Immature natural killer cell (primary cell): ENCODE data around the gene UPK3BL2. TPM values are rescaled to one million over a fixed set of nuclear protein-coding genes. Genes with fewer than 3 reads are reported as not detected.
"Not testable (repeated sequence)": the region's sequence is repeated elsewhere in the genome, so short reads cannot be mapped to it uniquely, and the experiment has no call there.

Source experiments
- DNase-seq, 3 donors: peaks; one replicate each; pipeline ENCODE4 v3.0.0; 2022; ENCODE audit warnings: mixed read lengths in 1 of 3
- H3K27ac Mint-ChIP-seq, 6 donors: one replicate each; pipeline ENCODE4 v1.8.0; 2020; ENCODE audit warnings: mixed read lengths in 6 of 6, mild to moderate bottlenecking in 5 of 6, inconsistent platforms in 4 of 6, moderate library complexity in 3 of 6
- H3K27me3 Mint-ChIP-seq, 3 donors: one replicate each; pipeline ENCODE4 v1.8.0; 2020 to 2021; ENCODE audit warnings: low read depth in 3 of 3, mild to moderate bottlenecking in 3 of 3, mixed read lengths in 3 of 3, moderate library complexity in 3 of 3, inconsistent platforms in 1 of 3
- H3K36me3 Mint-ChIP-seq, 3 donors: one replicate each; pipeline ENCODE4 v1.8.0; 2020; ENCODE audit warnings: mixed read lengths in 3 of 3, inconsistent platforms in 2 of 3, mild to moderate bottlenecking in 2 of 3
- H3K4me1 Mint-ChIP-seq, 2 donors: one replicate each; pipeline ENCODE4 v1.8.0; 2020; ENCODE audit warnings: inconsistent platforms in 2 of 2, mild to moderate bottlenecking in 2 of 2, mixed read lengths in 2 of 2, moderate library complexity in 1 of 2
- H3K4me3 Mint-ChIP-seq, 5 donors: one replicate each; pipeline ENCODE4 v1.8.0; 2020; ENCODE audit warnings: mild to moderate bottlenecking in 5 of 5, mixed read lengths in 5 of 5, inconsistent platforms in 3 of 5, moderate library complexity in 3 of 5
- H3K9me3 Mint-ChIP-seq, 6 donors: one replicate each; pipeline ENCODE4 v1.8.0; 2020; ENCODE audit warnings: mild to moderate bottlenecking in 6 of 6, mixed read lengths in 6 of 6, inconsistent platforms in 4 of 6, moderate library complexity in 3 of 6
- polyA plus RNA-seq, 3 donors: library from polyadenylated mRNA; unstranded; fragments of 300-500 nt; fragmentation: Illumina TruSeq; gene quantifications; one replicate each; pipeline ENCODE4 v1.2.3, GENCODE V29; 2021

The UPK3BL2 gene
- polyA plus RNA-seq, 3 donors from 2014 or later: 0.81 to 5.2 (median 2.5) TPM

GRCh38 chr7:102545288-102545687 is 1.8 kb upstream of the UPK3BL2 start:
- H3K4me1 Mint-ChIP-seq, H3K27me3 Mint-ChIP-seq, H3K27ac Mint-ChIP-seq, DNase-seq, H3K4me3 Mint-ChIP-seq, H3K36me3 Mint-ChIP-seq, H3K9me3 Mint-ChIP-seq: not testable (repeated sequence)

GRCh38 chr7:102544372-102544771 is 876 bp upstream of the UPK3BL2 start:
- not testable (repeated sequence) for H3K4me1 Mint-ChIP-seq, H3K27ac Mint-ChIP-seq, H3K9me3 Mint-ChIP-seq, H3K4me3 Mint-ChIP-seq, DNase-seq, H3K27me3 Mint-ChIP-seq, H3K36me3 Mint-ChIP-seq

- H3K4me1 Mint-ChIP-seq, H3K9me3 Mint-ChIP-seq, H3K27me3 Mint-ChIP-seq, DNase-seq, H3K36me3 Mint-ChIP-seq, H3K27ac Mint-ChIP-seq, H3K4me3 Mint-ChIP-seq: not testable (repeated sequence)
These were observed 725 bp downstream of the UPK3BL2 start for GRCh38 chr7:102542771-102543170.

- not testable (repeated sequence) for H3K9me3 Mint-ChIP-seq, H3K4me3 Mint-ChIP-seq, DNase-seq, H3K36me3 Mint-ChIP-seq, H3K27ac Mint-ChIP-seq, H3K4me1 Mint-ChIP-seq, H3K27me3 Mint-ChIP-seq
These were observed 1.4 kb downstream of the UPK3BL2 start for GRCh38 chr7:102542083-102542482.

GRCh38 chr7:102540604-102541003 is 2.9 kb downstream of the UPK3BL2 start:
- not testable (repeated sequence) for H3K27me3 Mint-ChIP-seq, H3K4me3 Mint-ChIP-seq, H3K4me1 Mint-ChIP-seq, DNase-seq, H3K36me3 Mint-ChIP-seq, H3K27ac Mint-ChIP-seq, H3K9me3 Mint-ChIP-seq

GRCh38 chr7:102535062-102535615 is 8.4 kb downstream of the UPK3BL2 start:
- H3K27me3 Mint-ChIP-seq, H3K4me3 Mint-ChIP-seq, H3K9me3 Mint-ChIP-seq, H3K4me1 Mint-ChIP-seq, H3K36me3 Mint-ChIP-seq, H3K27ac Mint-ChIP-seq, DNase-seq: not testable (repeated sequence)

GRCh38 chr7:102532127-102532526 is 11.4 kb downstream of the UPK3BL2 start:
- not testable (repeated sequence) for H3K4me1 Mint-ChIP-seq, H3K4me3 Mint-ChIP-seq, H3K27me3 Mint-ChIP-seq, H3K36me3 Mint-ChIP-seq, DNase-seq, H3K9me3 Mint-ChIP-seq
- H3K27ac Mint-ChIP-seq: peak overlapping the region in 1 of 6 donors; percentile 75

- not testable (repeated sequence) for H3K9me3 Mint-ChIP-seq, H3K27ac Mint-ChIP-seq, H3K4me3 Mint-ChIP-seq, H3K27me3 Mint-ChIP-seq, H3K4me1 Mint-ChIP-seq, H3K36me3 Mint-ChIP-seq, DNase-seq
These were observed 11.9 kb downstream of the UPK3BL2 start for GRCh38 chr7:102531583-102531982.

GRCh38 chr7:102527822-102528793 is 15.4 kb downstream of the UPK3BL2 start:
- H3K36me3 Mint-ChIP-seq, H3K4me1 Mint-ChIP-seq, H3K27me3 Mint-ChIP-seq: not testable (repeated sequence)

GRCh38 chr7:102527182-102527581 is 16.3 kb downstream of the UPK3BL2 start:
- H3K4me1 Mint-ChIP-seq, H3K27me3 Mint-ChIP-seq, H3K36me3 Mint-ChIP-seq, H3K27ac Mint-ChIP-seq, H3K4me3 Mint-ChIP-seq, DNase-seq, H3K9me3 Mint-ChIP-seq: not testable (repeated sequence)

More at GRCh38 chr7:102527822-102528793, 15.4 kb downstream of the UPK3BL2 start:
- H3K9me3 Mint-ChIP-seq, H3K27ac Mint-ChIP-seq, DNase-seq, H3K4me3 Mint-ChIP-seq: not testable (repeated sequence)

- H3K9me3 Mint-ChIP-seq, DNase-seq, H3K27me3 Mint-ChIP-seq, H3K27ac Mint-ChIP-seq, H3K4me1 Mint-ChIP-seq, H3K4me3 Mint-ChIP-seq, H3K36me3 Mint-ChIP-seq: not testable (repeated sequence)
These were observed 18.7 kb downstream of the UPK3BL2 start for GRCh38 chr7:102524803-102525202.

GRCh38 chr7:102520797-102521196 is 22.7 kb downstream of the UPK3BL2 start:
- not testable (repeated sequence) for H3K9me3 Mint-ChIP-seq, H3K27me3 Mint-ChIP-seq, H3K36me3 Mint-ChIP-seq, H3K27ac Mint-ChIP-seq, H3K4me1 Mint-ChIP-seq, DNase-seq, H3K4me3 Mint-ChIP-seq

- not testable (repeated sequence) for H3K4me1 Mint-ChIP-seq, H3K27ac Mint-ChIP-seq, H3K27me3 Mint-ChIP-seq, DNase-seq, H3K36me3 Mint-ChIP-seq, H3K9me3 Mint-ChIP-seq
- H3K4me3 Mint-ChIP-seq: peak within 1 kb of the TSS in 4 of 5 donors; percentile 48 to 67 (median 52)
These were observed 25.8 kb downstream of the UPK3BL2 start, which contains the start of gene RASA4B for GRCh38 chr7:102517550-102518147. Gene RASA4B (minus strand): TSS chr7:102517777. CDS start chr7:102517710, 67 bp downstream.

GRCh38 chr7:102516951-102517350 is 26.5 kb downstream of the UPK3BL2 start:
- H3K4me1 Mint-ChIP-seq, H3K9me3 Mint-ChIP-seq, H3K27ac Mint-ChIP-seq: not testable (repeated sequence)

More at GRCh38 chr7:102516951-102517350, 26.5 kb downstream of the UPK3BL2 start:
- not testable (repeated sequence) for DNase-seq, H3K4me3 Mint-ChIP-seq, H3K27me3 Mint-ChIP-seq, H3K36me3 Mint-ChIP-seq
